GM18505 (cell line): ENCODE results near the gene ADAMTS15.

Source experiments
- ATAC-seq: cut with Tn5 transposase; IDR thresholded peaks from one replicate; pipeline ENCODE4 v1.9.1; 2021; ENCODE audit not compliant: unreplicated experiment
- POLR2A ChIP-seq: IDR thresholded peaks from 4 replicates; pipeline ENCODE4 v1.6.1; 2011; ENCODE audit warnings: borderline replicate concordance; ENCODE audit not compliant: insufficient read depth, insufficient read length; ENCODE audit errors: extremely low read depth

ADAMTS15 gene

GRCh38 chr11:130423541-130424142 is 24.8 kb upstream of the ADAMTS15 start:
- ATAC-seq, result no peak
- no peak for TF ChIP-seq POLR2A

- no peak for ATAC-seq
Observed at GRCh38 chr11:130424613-130425140, 23.8 kb upstream of the ADAMTS15 start.

GRCh38 chr11:130425156-130425555 is 23.3 kb upstream of the ADAMTS15 start:
- no peak for TF ChIP-seq POLR2A
- ATAC-seq, result no peak

More at GRCh38 chr11:130424613-130425140, 23.8 kb upstream of the ADAMTS15 start:
- TF ChIP-seq POLR2A, result no peak

- TF ChIP-seq POLR2A, result no peak
- ATAC-seq, result no peak
Observed at GRCh38 chr11:130426223-130426836, 22.1 kb upstream of the ADAMTS15 start.

GRCh38 chr11:130426837-130427341 is 21.6 kb upstream of the ADAMTS15 start:
- no peak for TF ChIP-seq POLR2A
- ATAC-seq, result no peak

GRCh38 chr11:130427581-130428315 is 20.7 kb upstream of the ADAMTS15 start:
- no peak for TF ChIP-seq POLR2A
- no peak for ATAC-seq

GRCh38 chr11:130428316-130429119 is 19.9 kb upstream of the ADAMTS15 start, which contains the start of gene ADAMTS8:
TSS of gene ADAMTS8 (minus strand) at chr11:130428609. CDS start at chr11:130428286, 323 bp downstream.
- TF ChIP-seq POLR2A, result no peak
- no peak for ATAC-seq

GRCh38 chr11:130429120-130429681 is 19.2 kb upstream of the ADAMTS15 start:
- no peak for TF ChIP-seq POLR2A
- no peak for ATAC-seq

- TF ChIP-seq POLR2A, result no peak
- no peak for ATAC-seq
Observed at GRCh38 chr11:130429983-130430382, 18.5 kb upstream of the ADAMTS15 start.

GRCh38 chr11:130431331-130431773 is 17.1 kb upstream of the ADAMTS15 start:
- no peak for ATAC-seq
- TF ChIP-seq POLR2A, result no peak

- no peak for TF ChIP-seq POLR2A
- ATAC-seq, result no peak
Observed at GRCh38 chr11:130431801-130432200, 16.6 kb upstream of the ADAMTS15 start.

GRCh38 chr11:130433357-130433756 is 15.1 kb upstream of the ADAMTS15 start:
- no peak for TF ChIP-seq POLR2A
- no peak for ATAC-seq
